Fibroblast of skin of left biceps (primary cell): ENCODE results near the gene ETHE1.
"Not testable (repeated sequence)": the region's sequence is repeated elsewhere in the genome, so short reads cannot be mapped to it uniquely, and the experiment has no call there.

Experiments
- DNase-seq, 2 experiments: peaks; one replicate each; pipeline ENCODE4 v3.0.0-alpha.2; 2013; ENCODE audit warnings: low read depth in 2 of 2

The ETHE1 gene

GRCh38 chr19:43551399-43552197 is 24.6 kb upstream of the ETHE1 start:
- DNase-seq = no peak

- no peak for DNase-seq
Measured at GRCh38 chr19:43548706-43549105, 21.7 kb upstream of the ETHE1 start.

DNA sequence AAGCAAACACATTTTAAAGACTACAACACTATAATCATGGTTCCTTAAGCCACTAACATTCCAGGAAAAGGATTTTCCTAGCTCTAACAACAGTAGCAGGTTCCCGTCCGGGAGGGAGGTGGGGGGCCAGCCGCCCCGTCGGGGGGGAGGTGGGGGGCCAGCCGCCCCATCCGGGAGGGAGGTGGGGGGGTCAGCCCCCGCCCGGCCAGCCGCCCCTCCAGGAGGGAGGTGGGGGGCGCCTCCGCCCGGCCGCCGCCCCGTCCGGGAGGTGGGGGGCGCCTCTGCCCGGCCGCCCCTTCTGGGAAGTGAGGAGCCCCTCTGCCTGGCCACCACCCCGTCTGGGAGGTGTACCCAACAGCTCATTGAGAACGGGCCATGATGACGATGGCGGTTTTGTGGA is 20.9 kb upstream of the ETHE1 start:
- DNase-seq = not testable (repeated sequence)

GRCh38 chr19:43546581-43546980 is 19.6 kb upstream of the ETHE1 start:
- no peak for DNase-seq

DNA sequence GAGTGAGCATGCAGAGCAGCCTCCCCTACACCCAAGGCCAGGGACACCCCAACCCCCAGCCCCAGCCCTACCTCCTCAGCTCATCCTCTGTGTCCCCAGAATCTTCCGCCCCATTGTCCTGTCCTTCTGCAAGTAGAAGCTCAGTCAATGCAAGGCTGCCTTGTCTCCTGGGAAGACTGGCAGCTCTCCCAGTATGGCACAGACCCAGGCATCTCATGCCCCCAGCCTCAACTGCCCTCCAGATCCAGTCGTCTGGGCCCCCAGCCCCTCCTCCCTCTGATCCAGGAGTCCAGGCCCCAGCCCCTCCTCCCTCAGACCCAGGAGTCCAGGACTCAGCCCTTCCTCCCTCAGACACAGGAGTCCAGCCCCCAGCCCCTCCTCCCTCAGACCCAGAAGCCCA is 19.0 kb upstream of the ETHE1 start:
- DNase-seq = no peak

GRCh38 chr19:43545276-43545675 is 18.3 kb upstream of the ETHE1 start:
- DNase-seq = no peak

DNA sequence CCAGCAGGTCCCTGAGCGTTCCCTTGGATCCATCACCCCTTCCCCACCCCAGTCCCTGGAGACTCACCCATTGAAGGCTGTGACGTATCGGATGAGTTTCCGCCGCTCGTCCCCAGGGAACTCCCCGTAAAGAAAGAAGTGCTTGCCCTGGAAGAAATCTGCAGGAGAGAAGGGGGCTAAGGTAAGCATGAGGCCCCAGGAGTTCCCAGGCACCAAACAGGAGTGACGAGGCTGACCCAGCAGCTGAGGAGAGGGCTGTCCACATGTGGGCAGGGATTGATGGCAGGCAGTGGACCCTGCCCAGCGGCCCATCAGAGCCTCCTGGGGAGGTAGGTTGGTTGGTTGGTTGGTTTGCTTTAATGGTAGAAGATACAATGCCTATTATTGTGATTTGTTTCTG is 17.1 kb upstream of the ETHE1 start:
- no peak for DNase-seq

GRCh38 chr19:43541920-43542650 is 15.1 kb upstream of the ETHE1 start:
- no peak for DNase-seq

GRCh38 chr19:43540381-43540780 is 13.4 kb upstream of the ETHE1 start:
- no peak for DNase-seq

GRCh38 chr19:43538922-43539321 is 11.9 kb upstream of the ETHE1 start:
- DNase-seq = no peak

GRCh38 chr19:43534816-43535761 is 8.1 kb upstream of the ETHE1 start:
- DNase-seq = no peak

- no peak for DNase-seq
Measured at GRCh38 chr19:43534305-43534815, 7.4 kb upstream of the ETHE1 start.

DNA sequence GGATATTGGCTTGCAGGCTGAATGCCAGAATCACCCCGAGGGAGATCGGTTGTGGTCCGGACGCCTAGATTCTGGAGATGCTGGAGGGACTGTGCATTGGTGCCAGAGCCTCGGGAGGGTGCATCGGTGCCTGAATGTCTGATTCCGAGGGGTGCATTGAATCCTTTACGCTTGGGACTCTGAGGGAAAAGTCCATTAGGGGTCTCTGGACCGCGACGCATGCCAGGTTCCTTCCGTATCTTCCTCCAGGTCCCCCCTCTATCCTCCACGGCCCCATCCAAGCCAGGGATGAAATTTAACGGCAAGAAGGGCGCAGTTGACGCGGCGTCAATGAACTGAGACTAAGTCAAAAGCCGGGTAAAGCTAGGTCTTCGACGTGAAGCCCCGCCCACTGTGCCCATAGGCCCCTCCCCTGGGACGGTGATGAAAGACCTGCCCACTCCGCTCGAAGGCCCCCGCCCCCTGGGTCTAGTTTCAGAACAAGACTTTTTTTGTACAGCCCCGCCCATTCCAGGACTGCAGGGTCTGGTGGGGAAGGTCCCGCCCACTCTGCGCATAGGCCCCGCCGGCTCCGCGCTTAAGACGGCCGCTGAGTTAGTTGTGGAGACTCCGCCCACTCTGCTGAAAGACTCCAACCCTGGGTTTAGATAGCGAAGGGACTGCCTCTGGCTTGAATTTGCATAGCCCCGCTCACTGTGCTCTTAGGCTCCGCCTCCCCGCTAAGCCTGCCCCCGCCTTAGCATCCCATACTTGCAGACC is 6.7 kb upstream of the ETHE1 start:
- peak; percentile 99 for DNase-seq

GRCh38 chr19:43532962-43533545 is 6.1 kb upstream of the ETHE1 start, which contains the start of gene ZNF575:
Gene ZNF575, plus strand, starts transcription at chr19:43533188. Its CDS starts 1,235 bp downstream, at chr19:43534423.
- DNase-seq = peak; percentile 91 to 92

DNA sequence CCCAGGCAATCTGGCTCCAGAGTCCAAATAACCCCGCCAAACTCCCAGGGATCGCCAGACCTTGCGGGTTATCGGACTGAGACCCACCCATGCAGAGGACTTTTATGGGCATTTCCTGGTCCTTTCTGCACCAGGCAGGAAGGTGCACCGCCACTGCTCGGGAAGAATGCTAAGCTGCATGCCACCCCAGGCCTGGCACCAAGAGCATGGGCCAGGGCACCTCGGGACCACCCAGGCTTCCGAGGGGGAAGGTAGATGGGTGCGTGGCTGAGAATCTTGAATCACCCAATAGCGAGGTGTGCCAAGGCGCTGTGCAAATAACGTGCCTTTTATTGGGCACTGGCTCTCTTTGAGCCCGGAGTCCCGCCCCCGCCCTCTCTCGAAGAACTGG is 5.6 kb upstream of the ETHE1 start:
- no peak for DNase-seq

DNA sequence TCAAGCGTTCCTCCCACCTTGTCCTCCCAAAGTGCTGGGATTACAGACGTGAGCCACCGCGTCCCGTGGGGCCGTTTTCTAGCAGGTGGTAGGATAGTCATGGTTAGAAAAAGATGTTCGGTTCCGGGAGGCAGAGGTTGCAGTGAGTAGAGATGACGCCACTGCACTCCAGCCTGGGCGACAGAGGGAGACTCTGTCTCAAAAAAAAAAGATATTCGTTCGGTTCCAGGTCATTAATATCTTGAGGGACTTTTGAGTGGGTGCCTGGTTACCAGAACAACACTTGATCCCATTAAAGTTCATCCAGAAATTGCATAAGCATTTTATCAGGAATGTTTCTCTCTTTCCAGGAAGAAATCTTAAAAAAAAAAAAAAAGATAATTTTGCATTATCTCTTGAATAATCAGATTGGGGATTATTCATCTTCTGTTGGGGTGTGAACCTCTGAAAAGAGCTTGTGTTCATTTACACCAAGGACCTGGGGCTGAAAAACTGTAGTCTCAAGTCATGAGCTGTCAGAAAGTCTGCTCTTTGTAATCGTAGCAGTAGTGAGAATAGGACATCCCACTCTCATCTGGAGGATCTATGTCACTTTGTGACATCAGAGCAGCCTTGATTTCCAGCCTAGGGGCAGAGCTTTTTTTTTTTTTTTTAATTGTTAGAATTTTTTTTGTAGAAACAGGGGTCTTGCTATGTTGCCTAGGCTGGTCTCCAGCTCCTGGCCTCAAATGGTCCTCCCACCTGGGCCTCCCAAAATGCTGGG is 1.0 kb upstream of the ETHE1 start:
- no peak for DNase-seq

DNA sequence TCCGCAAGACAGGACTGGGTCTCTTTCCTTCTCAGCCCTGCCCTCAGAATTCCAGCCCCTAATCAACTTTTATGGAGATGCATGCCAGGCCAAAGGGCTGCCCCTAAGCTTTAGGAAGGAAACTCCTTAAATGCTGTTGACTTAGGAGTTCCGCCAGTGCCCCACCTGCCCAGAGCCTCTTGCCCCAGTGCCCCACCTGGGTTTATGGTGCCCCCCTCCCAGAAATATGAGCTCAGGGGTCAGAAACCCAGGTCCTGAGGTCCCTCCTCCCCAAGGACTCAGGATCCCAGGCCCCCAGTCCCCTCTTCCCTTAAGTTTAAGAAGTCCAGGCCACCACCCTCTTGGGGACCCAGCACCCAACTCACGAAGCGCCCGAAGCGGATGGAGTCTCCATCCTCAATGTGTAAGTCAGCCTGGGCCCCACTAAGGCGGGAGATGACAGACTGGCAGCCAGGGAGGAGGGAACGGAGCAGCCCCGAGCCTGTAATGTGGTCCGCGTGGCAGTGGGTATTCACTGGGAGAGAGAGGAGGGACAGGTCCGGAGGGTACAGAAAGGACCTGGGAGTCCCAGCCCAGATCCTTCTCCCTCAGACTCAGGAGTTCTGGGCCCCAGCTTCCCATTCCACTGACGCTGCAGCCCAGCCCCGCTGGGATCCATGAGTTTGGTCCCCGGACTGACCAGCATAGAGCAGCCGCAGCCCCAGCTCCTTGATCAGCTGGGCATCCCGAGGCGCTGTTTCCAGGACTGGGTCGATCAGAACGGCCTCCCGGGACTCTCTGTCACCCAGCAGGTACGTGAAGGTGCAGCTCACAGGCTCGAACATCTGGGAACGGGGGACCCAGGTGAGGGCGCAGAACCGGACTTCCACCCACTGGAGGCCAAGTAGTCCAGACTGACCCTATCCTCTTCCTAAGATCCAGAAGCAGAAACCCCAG is 897 bp downstream of the ETHE1 start:
- DNase-seq = no peak

GRCh38 chr19:43524922-43525835 is 1.8 kb downstream of the ETHE1 start:
- DNase-seq = no peak
